ENCODE measurements around the gene KYAT1. TPM values are rescaled to one million over a fixed set of nuclear protein-coding genes. Genes with fewer than 3 reads are reported as not detected.
A peak's percentile ranks its signal among the peaks of the same experiment; 100 is the strongest.

Gene KYAT1
- total RNA-seq, 1 experiment from 2014 or later: 8.9 TPM

- DNase-seq (ENCODE audit: low read depth): no peak
Measured at GRCh38 chr9:128908372-128908771, 26.6 kb upstream of the KYAT1 start.

- DNase-seq (ENCODE audit: low read depth): no peak
Measured at GRCh38 chr9:128906741-128907140, 25.0 kb upstream of the KYAT1 start.

GRCh38 chr9:128905964-128906363, 24.2 kb upstream of the KYAT1 start:
- DNase-seq (ENCODE audit: low read depth): no peak

GRCh38 chr9:128903871-128904620, 22.3 kb upstream of the KYAT1 start:
- peak; percentile 68 for DNase-seq (ENCODE audit: low read depth)

- DNase-seq (ENCODE audit: low read depth): no peak
Measured at GRCh38 chr9:128903079-128903461, 21.3 kb upstream of the KYAT1 start.

GRCh38 chr9:128902351-128903078, 20.8 kb upstream of the KYAT1 start:
- DNase-seq (ENCODE audit: low read depth): peak; percentile 67

- DNase-seq (ENCODE audit: low read depth): no peak
Measured at GRCh38 chr9:128901822-128902221, 20.1 kb upstream of the KYAT1 start.

GRCh38 chr9:128901379-128901778, 19.6 kb upstream of the KYAT1 start:
- no peak for DNase-seq (ENCODE audit: low read depth)

GRCh38 chr9:128899566-128900322, 18.0 kb upstream of the KYAT1 start:
- DNase-seq (ENCODE audit: low read depth): no peak

GRCh38 chr9:128898845-128899565, 17.3 kb upstream of the KYAT1 start:
- DNase-seq (ENCODE audit: low read depth): no peak

- DNase-seq (ENCODE audit: low read depth): no peak
Measured at GRCh38 chr9:128898382-128898781, 16.6 kb upstream of the KYAT1 start.

- DNase-seq (ENCODE audit: low read depth): peak; percentile 0
Measured at GRCh38 chr9:128895556-128895955, 13.8 kb upstream of the KYAT1 start.

- DNase-seq (ENCODE audit: low read depth): no peak
Measured at GRCh38 chr9:128894764-128895163, 13.0 kb upstream of the KYAT1 start.

GRCh38 chr9:128893354-128893753, 11.6 kb upstream of the KYAT1 start:
- peak; percentile 1 for DNase-seq (ENCODE audit: low read depth)

- DNase-seq (ENCODE audit: low read depth): peak; percentile 96
Measured at GRCh38 chr9:128892221-128892921, 10.6 kb upstream of the KYAT1 start.

GRCh38 chr9:128891321-128892220, 9.8 kb upstream of the KYAT1 start:
- no peak for DNase-seq (ENCODE audit: low read depth)

- DNase-seq (ENCODE audit: low read depth): peak; percentile 66
Measured at GRCh38 chr9:128887914-128888350, 6.2 kb upstream of the KYAT1 start.

- no peak for DNase-seq (ENCODE audit: low read depth)
Measured at GRCh38 chr9:128887049-128887448, 5.3 kb upstream of the KYAT1 start.

GRCh38 chr9:128886211-128886891, 4.6 kb upstream of the KYAT1 start:
- DNase-seq (ENCODE audit: low read depth): peak; percentile 66

Data from Daoy (cell line).